Activated CD4-positive, alpha-beta T cell treated with anti-CD3 and anti-CD28 coated beads for 36 hours (primary cell): ENCODE data around the gene GRPEL2. TPM values are rescaled to one million over a fixed set of nuclear protein-coding genes. Genes with fewer than 3 reads are reported as not detected.

Source experiments
- ATAC-seq: fragments of 200-7000 bp; cut with Tn5 transposase; one replicate; pipeline ENCODE4 v1.10.0; 2021; ENCODE audit warnings: mild to moderate bottlenecking, moderate library complexity
- CTCF ChIA-PET: fragments of 350-600 bp; sonication (Branson Sonifier 250); formaldehyde crosslinking; loops from one replicate; lab custom pipeline; 2021; ENCODE audit warnings: antibody characterized with exemption; lab: Charles Lee
- POLR2A ChIA-PET: fragments of 350-600 bp; sonication (Branson Sonifier 250); formaldehyde crosslinking; loops from one replicate; lab custom pipeline; 2021; ENCODE audit warnings: antibody characterized with exemption, inconsistent platforms; lab: Charles Lee
- DNase-seq: peaks from one replicate; pipeline ENCODE4 v3.0.0-alpha.2; 2020
- H3K27ac Mint-ChIP-seq: one replicate; pipeline ENCODE4 v1.8.0; 2021; ENCODE audit warnings: mixed read lengths
- H3K27me3 Mint-ChIP-seq: one replicate; pipeline ENCODE4 v1.8.0; 2021; ENCODE audit warnings: mixed read lengths
- H3K36me3 Mint-ChIP-seq: one replicate; pipeline ENCODE4 v1.8.0; 2021; ENCODE audit warnings: low read depth, mixed read lengths
- H3K4me1 Mint-ChIP-seq: one replicate; pipeline ENCODE4 v1.8.0; 2021; ENCODE audit warnings: mixed read lengths
- H3K4me3 Mint-ChIP-seq: one replicate; pipeline ENCODE4 v1.8.0; 2021; ENCODE audit warnings: mild to moderate bottlenecking, moderate library complexity, mixed read lengths
- H3K9me3 Mint-ChIP-seq: one replicate; pipeline ENCODE4 v1.8.0; 2021; ENCODE audit warnings: low read depth, mixed read lengths
- intact Hi-C, 2 experiments: fragments of 100-400 bp; cut with DNase I in 1 of 2; cut with micrococcal nuclease in 1 of 2; formaldehyde crosslinking; loops; one replicate each; pipeline versions ENCODE4 v1.14.2 to v1.15.1; 2022 to 2024; cut with DNase I, micrococcal nuclease
- total RNA-seq, 2 experiments: library from RNA; stranded (reverse); gene quantifications; one replicate each; pipeline ENCODE4 v1.2.3, GENCODE V29; 2021

The GRPEL2 gene
- total RNA-seq, 2 experiments from 2014 or later, result 27.1 to 37.2 TPM

DNA sequence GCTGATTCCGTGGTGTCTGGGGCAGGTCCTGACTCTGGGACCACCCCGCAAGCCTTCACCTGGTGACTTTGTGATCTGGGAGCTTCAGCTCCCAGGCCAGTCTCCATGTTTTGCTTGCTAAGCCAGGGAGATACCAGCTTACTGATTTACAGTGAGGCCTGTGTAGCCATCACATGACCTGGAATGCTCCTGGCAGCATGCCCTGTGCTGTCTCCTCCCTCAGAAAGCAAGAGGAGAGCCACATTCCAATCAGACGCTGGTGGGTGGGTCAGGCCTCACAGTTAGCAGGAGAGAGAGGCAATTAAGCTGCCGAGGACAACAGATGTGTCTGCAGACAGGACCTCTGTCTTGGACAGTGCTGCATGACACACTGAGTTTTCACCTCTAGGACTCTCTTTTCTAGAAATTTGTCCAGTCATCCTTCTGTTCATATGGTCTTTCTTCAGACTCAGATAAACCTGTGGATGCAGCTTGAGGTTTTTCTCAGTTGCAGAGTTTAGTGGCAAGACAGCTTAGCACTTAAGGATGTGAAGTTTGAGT is 24.4 kb upstream of the GRPEL2 start:
- no peak overlapping the region for H3K4me3 Mint-ChIP-seq
- DNase-seq (no peak), ATAC-seq (no peak)
- CTCF ChIA-PET, result interaction anchor here (0.9 to 2.9 kb wide), 6 partner anchors 8 to 63 kb away, joined by 3 to 14 read pairs (median 4); no protein-coding TSS in a partner anchor
- H3K9me3 Mint-ChIP-seq, result peaks cover 1% of the 10 kb centered on the region
- H3K36me3 Mint-ChIP-seq, result no peaks in the 10 kb centered on the region
- H3K27ac Mint-ChIP-seq, result no peak overlapping the region
- H3K4me1 Mint-ChIP-seq, result no peaks in the 10 kb centered on the region
- POLR2A ChIA-PET, result no interaction called here
- H3K27me3 Mint-ChIP-seq, result no peaks in the 10 kb centered on the region
- intact Hi-C loops, result no loop called here

DNA sequence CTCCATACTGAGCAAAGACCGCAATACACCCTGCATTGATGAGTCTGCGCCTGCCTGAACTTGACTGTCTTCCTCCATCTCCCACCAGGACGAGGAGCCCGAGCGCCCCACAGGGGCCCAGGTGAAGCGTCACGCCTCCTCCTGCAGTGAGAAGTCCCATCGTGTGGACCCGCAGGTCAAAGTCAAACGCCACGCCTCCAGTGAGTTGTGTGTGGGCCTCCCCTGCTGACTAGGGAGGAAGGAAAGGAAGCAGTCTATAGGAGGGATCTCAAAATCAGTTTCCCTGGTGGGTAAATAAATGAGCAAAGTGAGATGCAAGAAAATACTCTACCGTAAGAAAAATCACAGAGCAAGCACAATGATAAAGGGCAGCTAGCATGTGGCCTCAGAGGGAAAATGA is 22.8 kb upstream of the GRPEL2 start:
- POLR2A ChIA-PET, result no interaction called here
- Mint-ChIP-seq H3K36me3 (no peaks in the 10 kb centered on the region), H3K27ac (no peak overlapping the region), H3K9me3 (peaks cover 1% of the 10 kb centered on the region), H3K4me1 (no peaks in the 10 kb centered on the region), H3K4me3 (no peak overlapping the region), H3K27me3 (no peaks in the 10 kb centered on the region)
- intact Hi-C loops, result no loop called here
- ATAC-seq (no peak), DNase-seq (no peak)
- CTCF ChIA-PET, result interaction anchor here (1.3 to 4.4 kb wide), 2 partner anchors 45 to 117 kb away, joined by 4 to 22 read pairs; no protein-coding TSS in a partner anchor

DNA sequence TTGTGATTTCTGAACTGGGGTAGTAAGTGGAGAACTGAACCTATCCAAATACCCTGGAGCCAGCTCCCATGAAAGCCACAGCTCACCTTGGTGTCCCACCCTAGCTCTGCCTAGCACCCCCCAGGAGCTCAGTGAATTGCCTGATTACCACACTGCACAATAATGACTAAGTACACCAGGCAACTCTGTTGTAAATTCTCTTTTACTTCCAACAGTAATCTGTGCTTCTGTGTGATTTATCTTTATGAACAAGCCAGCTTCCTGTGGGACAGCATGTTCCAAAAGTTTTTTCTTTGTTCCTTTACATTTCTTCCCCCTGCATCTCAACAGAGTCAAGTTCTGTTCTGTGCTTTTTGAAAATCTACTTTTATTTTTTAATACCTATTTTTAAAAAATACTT is 22.1 kb upstream of the GRPEL2 start:
- intact Hi-C loops, result no loop called here
- Mint-ChIP-seq H3K27me3 (no peaks in the 10 kb centered on the region), H3K9me3 (peaks cover 1% of the 10 kb centered on the region), H3K27ac (no peak overlapping the region), H3K4me3 (no peak overlapping the region), H3K36me3 (no peaks in the 10 kb centered on the region), H3K4me1 (no peaks in the 10 kb centered on the region)
- ChIA-PET POLR2A (interaction anchor here (0.6 kb wide), 1 partner anchor 8 kb away, joined by 4 read pairs; no protein-coding TSS in a partner anchor), CTCF (interaction anchor here (0.8 to 4.4 kb wide), 7 partner anchors 9 to 122 kb away, joined by 3 to 22 read pairs (median 5); no protein-coding TSS in a partner anchor)
- no peak for ATAC-seq
- DNase-seq, result no peak

DNA sequence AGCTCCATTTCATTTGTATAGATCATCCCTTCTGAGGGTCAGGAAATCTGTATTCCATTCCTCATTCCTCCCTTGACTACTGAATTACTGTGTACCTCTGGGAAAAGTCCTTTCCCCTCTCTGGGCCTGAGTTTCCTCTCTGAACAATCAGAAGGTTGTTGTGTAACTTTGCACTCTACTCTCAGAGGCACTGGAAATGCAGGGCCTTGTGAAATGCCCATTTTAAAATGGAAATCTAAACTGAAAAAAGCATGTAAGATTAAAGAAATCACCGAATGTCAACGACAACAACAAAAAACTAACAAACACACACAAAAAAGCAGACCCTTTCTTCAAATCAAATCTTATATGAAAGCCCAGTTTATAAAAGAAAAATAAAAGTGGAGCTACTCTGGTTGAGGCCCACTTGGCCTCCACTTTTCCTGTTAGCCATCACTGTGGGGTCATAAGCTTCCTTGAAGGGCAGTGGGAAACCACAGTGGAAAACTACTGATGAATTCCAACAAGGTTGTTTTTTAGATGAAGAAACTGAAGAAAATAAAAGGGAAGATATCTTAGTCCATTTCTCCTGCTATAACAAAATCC is 21.6 kb upstream of the GRPEL2 start:
- POLR2A ChIA-PET, result interaction anchor here (0.6 kb wide), 1 partner anchor 7 kb away, joined by 4 read pairs; no protein-coding TSS in a partner anchor
- CTCF ChIA-PET, result interaction anchor here (0.7 to 4.4 kb wide), 8 partner anchors 9 to 123 kb away, joined by 3 to 22 read pairs (median 4); no protein-coding TSS in a partner anchor

DNA sequence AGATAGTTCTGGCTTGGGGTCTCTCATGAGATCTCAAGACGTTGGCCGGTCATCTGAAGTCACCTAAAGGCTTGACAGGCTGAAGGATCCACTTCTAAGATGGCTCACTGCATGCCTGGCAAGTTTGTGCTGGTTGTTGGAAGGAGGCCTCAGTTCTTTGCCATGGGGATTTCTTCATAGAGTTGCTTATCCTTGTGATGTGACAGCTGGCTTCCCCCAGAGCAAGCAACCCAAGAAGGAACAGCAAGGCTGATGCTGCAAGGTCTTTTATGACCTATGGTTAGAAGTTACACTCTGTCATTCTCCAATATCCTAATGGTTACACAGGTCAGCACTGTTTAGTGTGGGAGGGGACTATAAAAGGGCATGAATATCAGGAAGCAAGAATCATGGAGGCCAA is 20.7 kb upstream of the GRPEL2 start:
- H3K4me1 Mint-ChIP-seq, result no peaks in the 10 kb centered on the region
- no peak overlapping the region for H3K4me3 Mint-ChIP-seq
- intact Hi-C loops, result no loop called here
- H3K36me3 Mint-ChIP-seq, result no peaks in the 10 kb centered on the region
- no peaks in the 10 kb centered on the region for H3K27me3 Mint-ChIP-seq
- CTCF ChIA-PET, result interaction anchor here (0.7 to 4.4 kb wide), 4 partner anchors 10 to 82 kb away, joined by 3 to 22 read pairs (median 11); no protein-coding TSS in a partner anchor
- peaks cover 1% of the 10 kb centered on the region for H3K9me3 Mint-ChIP-seq
- POLR2A ChIA-PET, result no interaction called here
- ATAC-seq (no peak), DNase-seq (no peak)
- no peak overlapping the region for H3K27ac Mint-ChIP-seq

More for the DNA sequence above, 21.6 kb upstream of the GRPEL2 start:
- no peaks in the 10 kb centered on the region for H3K27me3 Mint-ChIP-seq
- intact Hi-C loops, result no loop called here
- H3K4me1 Mint-ChIP-seq, result no peaks in the 10 kb centered on the region
- H3K9me3 Mint-ChIP-seq, result peaks cover 1% of the 10 kb centered on the region
- no peak overlapping the region for H3K4me3 Mint-ChIP-seq
- ATAC-seq (no peak), DNase-seq (no peak)
- no peak overlapping the region for H3K27ac Mint-ChIP-seq
- no peaks in the 10 kb centered on the region for H3K36me3 Mint-ChIP-seq

DNA sequence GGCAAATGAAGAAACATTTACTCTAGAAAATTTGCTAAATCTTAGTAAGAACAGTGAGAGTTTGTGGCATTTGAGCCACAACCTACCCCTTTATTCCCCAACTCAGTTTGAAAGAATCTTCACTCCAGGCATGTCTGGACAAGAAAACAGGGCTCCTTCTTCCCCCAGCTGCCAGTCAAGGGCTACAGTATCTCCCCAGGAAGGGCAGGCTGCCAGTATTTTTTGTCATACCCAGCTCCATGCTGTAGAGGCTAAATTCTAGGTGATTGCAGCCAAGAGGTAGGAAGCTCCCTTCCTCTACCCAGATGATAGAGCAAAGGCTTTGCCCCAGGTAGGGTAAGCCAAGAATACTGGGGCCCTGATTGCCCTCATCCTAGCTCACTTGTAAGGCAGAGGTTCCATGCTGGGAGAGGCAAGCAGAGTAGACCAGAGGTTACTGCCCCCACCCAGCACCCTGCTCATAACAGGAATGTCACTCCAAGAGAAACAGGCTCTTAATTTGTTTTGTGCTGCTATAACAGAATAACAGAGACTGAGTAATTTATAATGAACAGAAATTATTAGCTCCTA is 20.0 kb upstream of the GRPEL2 start:
- ChIA-PET POLR2A (no interaction called here), CTCF (interaction anchor here (0.9 to 4.4 kb wide), 4 partner anchors 11 to 46 kb away, joined by 3 to 22 read pairs (median 11); no protein-coding TSS in a partner anchor)
- H3K4me3 Mint-ChIP-seq, result no peak overlapping the region
- DNase-seq (no peak), ATAC-seq (no peak)
- no peaks in the 10 kb centered on the region for H3K36me3 Mint-ChIP-seq
- no peaks in the 10 kb centered on the region for H3K27me3 Mint-ChIP-seq
- H3K4me1 Mint-ChIP-seq, result no peaks in the 10 kb centered on the region
- H3K9me3 Mint-ChIP-seq, result peaks cover 1% of the 10 kb centered on the region
- no peak overlapping the region for H3K27ac Mint-ChIP-seq
- intact Hi-C loops, result no loop called here

DNA sequence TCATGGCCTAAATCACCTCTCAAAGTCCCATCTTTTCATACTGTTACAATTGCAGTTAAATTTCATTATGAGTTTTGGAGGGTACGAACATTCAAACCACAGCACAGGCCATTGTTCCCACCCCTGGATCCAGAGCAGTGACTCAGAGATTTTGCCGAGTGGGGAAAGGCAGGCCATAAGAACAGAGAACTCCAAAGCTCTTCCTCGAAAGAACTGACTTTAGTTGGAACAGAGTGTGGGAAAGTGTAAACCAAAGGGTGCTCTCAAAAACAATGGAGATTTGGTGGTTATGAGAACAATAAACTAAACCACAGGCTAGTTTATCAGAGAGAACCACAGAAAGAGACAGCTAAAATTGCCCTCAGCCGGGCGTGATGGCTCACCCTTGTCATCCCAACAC is 19.4 kb upstream of the GRPEL2 start:
- ChIA-PET CTCF (interaction anchor here (0.9 to 4.4 kb wide), 2 partner anchors 42 to 45 kb away, joined by 3 to 22 read pairs; no protein-coding TSS in a partner anchor), POLR2A (no interaction called here)
- ATAC-seq (no peak), DNase-seq (no peak)
- Mint-ChIP-seq H3K9me3 (peaks cover 1% of the 10 kb centered on the region), H3K27me3 (no peaks in the 10 kb centered on the region), H3K4me3 (no peak overlapping the region), H3K36me3 (no peaks in the 10 kb centered on the region), H3K27ac (no peak overlapping the region), H3K4me1 (no peaks in the 10 kb centered on the region)
- intact Hi-C loops, result no loop called here

DNA sequence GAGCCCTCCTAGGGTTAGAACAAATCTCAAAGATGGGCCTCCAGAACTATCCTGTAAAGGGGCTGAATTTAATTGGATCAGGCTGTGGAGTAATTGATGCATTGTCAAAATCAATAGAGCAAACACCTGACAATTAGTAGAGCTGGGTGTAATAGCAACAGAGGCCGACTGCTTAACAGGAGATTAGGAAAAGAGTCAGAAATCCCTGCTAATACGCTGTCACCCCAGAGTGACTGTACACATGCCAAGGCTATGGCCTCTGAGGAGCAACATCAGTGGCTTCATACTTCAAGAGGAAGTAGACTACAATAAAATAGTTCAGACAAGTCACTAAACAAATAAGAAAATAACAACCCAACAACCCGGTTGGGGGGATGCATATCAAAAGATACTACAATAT is 18.7 kb upstream of the GRPEL2 start:
- ATAC-seq, result no peak

DNA sequence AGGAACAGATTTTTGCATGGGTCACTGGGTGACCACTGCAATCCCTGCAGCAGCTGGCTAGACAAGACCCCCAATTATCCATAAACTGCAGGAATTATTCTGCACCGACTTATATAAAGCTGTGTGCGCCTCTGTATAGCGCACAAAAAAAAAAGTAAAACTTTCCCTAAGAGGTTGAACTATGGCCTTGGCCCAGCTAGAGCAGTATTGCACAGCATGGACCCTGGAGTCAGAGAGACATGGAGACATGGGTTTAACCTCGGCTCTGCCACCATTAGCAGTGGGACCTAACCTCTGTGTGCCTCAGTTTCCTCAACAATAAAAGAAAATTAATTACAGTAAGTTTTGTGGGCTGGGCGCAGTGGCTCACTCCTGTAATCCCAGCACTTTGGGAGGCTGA is 17.1 kb upstream of the GRPEL2 start:
- CTCF ChIA-PET, result no interaction called here
- Mint-ChIP-seq H3K27ac (no peak overlapping the region), H3K4me1 (no peaks in the 10 kb centered on the region), H3K36me3 (no peaks in the 10 kb centered on the region), H3K9me3 (peaks cover 1% of the 10 kb centered on the region), H3K27me3 (no peaks in the 10 kb centered on the region), H3K4me3 (no peak overlapping the region)
- POLR2A ChIA-PET, result no interaction called here
- intact Hi-C loops, result no loop called here
- no peak for ATAC-seq
- no peak for DNase-seq

More for the DNA sequence above, 18.7 kb upstream of the GRPEL2 start:
- no peak for DNase-seq
- intact Hi-C loops, result no loop called here
- Mint-ChIP-seq H3K9me3 (peaks cover 1% of the 10 kb centered on the region), H3K4me1 (no peaks in the 10 kb centered on the region), H3K27me3 (no peaks in the 10 kb centered on the region), H3K27ac (no peak overlapping the region), H3K36me3 (no peaks in the 10 kb centered on the region), H3K4me3 (no peak overlapping the region)
- CTCF ChIA-PET, result interaction anchor here (4.4 kb wide), 1 partner anchor 41 kb away, joined by 22 read pairs; no protein-coding TSS in a partner anchor
- POLR2A ChIA-PET, result no interaction called here

DNA sequence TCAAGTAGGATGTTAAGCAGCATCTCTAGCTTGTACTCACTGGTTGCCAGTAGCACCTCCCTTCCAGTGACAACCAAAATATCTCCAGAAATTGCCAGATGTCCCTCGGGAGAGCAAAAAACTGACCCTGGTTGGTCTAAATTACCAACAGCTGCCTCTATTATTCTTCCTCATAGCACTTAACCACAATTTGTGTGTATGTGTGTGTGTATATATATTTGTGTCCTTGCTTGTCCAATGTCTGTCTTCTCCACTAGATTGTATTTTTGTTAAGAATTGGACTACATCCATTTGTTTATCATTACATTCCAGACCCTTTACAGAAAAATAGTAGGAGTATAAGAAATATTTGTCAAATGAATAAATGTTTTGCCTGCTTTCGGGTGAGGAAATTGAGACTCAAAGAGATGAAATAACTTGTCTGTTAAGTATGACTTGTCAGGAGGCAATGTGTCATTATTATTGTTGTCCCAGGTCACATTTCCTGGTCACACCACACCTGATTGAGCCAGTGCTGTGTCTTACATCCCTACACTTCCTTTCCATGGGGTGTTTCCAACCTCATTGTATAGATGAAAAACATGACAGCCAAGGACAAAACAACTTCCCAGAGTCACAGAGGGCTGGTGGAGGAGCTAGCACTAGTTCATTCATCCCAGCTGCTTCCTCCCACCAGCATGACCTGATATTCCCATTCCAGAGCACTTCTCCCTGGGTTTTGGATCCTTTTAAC is 11.4 kb upstream of the GRPEL2 start:
- H3K27ac Mint-ChIP-seq, result no peak overlapping the region
- H3K4me1 Mint-ChIP-seq, result no peaks in the 10 kb centered on the region
- DNase-seq, result no peak
- intact Hi-C loops, result no loop called here
- no peak overlapping the region for H3K4me3 Mint-ChIP-seq
- ATAC-seq, result no peak
- no peaks in the 10 kb centered on the region for H3K9me3 Mint-ChIP-seq
- POLR2A ChIA-PET, result no interaction called here
- peaks cover 2% of the 10 kb centered on the region for H3K27me3 Mint-ChIP-seq
- CTCF ChIA-PET, result interaction anchor here (1.0 to 1.2 kb wide), 2 partner anchors 10 to 32 kb away, joined by 3 to 5 read pairs; no protein-coding TSS in a partner anchor
- H3K36me3 Mint-ChIP-seq, result no peaks in the 10 kb centered on the region

DNA sequence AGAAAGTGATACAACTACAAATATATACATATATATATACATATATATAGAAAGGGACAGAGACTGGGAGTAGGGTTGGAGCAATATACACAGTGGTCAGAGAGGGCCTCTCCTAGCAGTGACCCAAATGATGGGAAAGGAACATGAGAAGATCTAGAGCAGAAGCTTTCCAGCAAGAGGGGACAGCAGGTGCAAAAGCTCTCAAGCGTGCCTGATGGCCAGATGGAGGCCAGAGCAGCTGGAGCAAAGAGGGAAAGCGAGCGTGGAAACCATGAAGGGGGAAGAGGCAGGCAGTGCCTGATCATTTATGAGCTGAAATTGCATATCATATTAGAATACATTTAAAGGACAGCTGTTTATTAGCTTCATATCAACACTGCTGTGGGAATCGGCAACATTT is 7.6 kb upstream of the GRPEL2 start:
- ChIA-PET CTCF (interaction anchor here (0.8 kb wide), 1 partner anchor 31 kb away, joined by 3 read pairs; no protein-coding TSS in a partner anchor), POLR2A (no interaction called here)
- H3K36me3 Mint-ChIP-seq, result no peaks in the 10 kb centered on the region
- ATAC-seq, result no peak
- H3K4me3 Mint-ChIP-seq, result no peak overlapping the region
- intact Hi-C loops, result no loop called here
- no peak for DNase-seq
- H3K9me3 Mint-ChIP-seq, result no peaks in the 10 kb centered on the region
- H3K27ac Mint-ChIP-seq, result no peak overlapping the region
- peaks cover 2% of the 10 kb centered on the region for H3K27me3 Mint-ChIP-seq
- no peaks in the 10 kb centered on the region for H3K4me1 Mint-ChIP-seq
